Sciatic nerve (tissue), 1 donor: Measurements from ENCODE around the gene DEPDC4. TPM values are rescaled to one million over a fixed set of nuclear protein-coding genes. Genes with fewer than 3 reads are reported as not detected.

Experiments
- total RNA-seq: library from RNA; stranded (reverse); fragmentation: NEBNext Ultra II Directional; extraction: Animal tissue kit (Norgen Biotek cat#: 25700); gene quantifications from one replicate; pipeline ENCODE4 v1.2.1, GENCODE V29; 2021
- donor health status: DM: no; HTN: no; CAD: no.

DEPDC4 gene
- total RNA-seq, 1 donor from 2014 or later: 1.5 TPM

Other genes with a start within 250 kb of the DEPDC4 start
- gene BLTP3B, start 124.2 kb downstream of the DEPDC4 start, total RNA-seq: 40.4 TPM
- 32.3 TPM for gene ACTR6, start 66.3 kb downstream of the DEPDC4 start, total RNA-seq
- 54.1 TPM for gene SCYL2, start 98 bp upstream of the DEPDC4 start, total RNA-seq
- not detected for gene SLC17A8, start 90.0 kb upstream of the DEPDC4 start, total RNA-seq
- 0.13 TPM for gene NR1H4, start 206.8 kb upstream of the DEPDC4 start, total RNA-seq